MCF 10A (cell line): Measurements from ENCODE around the gene PCED1B. TPM values are rescaled to one million over a fixed set of nuclear protein-coding genes. Genes with fewer than 3 reads are reported as not detected.
"Not testable (repeated sequence)": the region's sequence is repeated elsewhere in the genome, so short reads cannot be mapped to it uniquely, and the experiment has no call there.

Source experiments
- BruUV-seq: library from RNA; stranded (reverse); fragments of 400-500 nt; replicated peaks from 2 replicates; lab custom pipeline; 2021; lab: Mats Ljungman, UMichigan
- CTCF ChIA-PET: fragments of 300-600 bp; sonication (Branson Sonifier 250); formaldehyde crosslinking; extraction: SDS; loops from one replicate; lab custom pipeline; 2021; ENCODE audit warnings: antibody characterized with exemption, inconsistent platforms; lab: Yijun Ruan, JAX
- POLR2A ChIA-PET: fragments of 300-600, 350-650 bp; sonication (Branson Sonifier 250); formaldehyde crosslinking; extraction: SDS; loops from one replicate; lab custom pipeline; 2020; ENCODE audit warnings: antibody characterized with exemption, inconsistent platforms; lab: Yijun Ruan, JAX
- DNase-seq: peaks from one replicate; pipeline ENCODE4 v3.0.0-alpha.2; 2018; ENCODE audit not compliant: unreplicated experiment
- H3K27ac Mint-ChIP-seq: one replicate; pipeline ENCODE4 v1.8.0; 2022; ENCODE audit warnings: mild to moderate bottlenecking, low read depth, mixed read lengths; ENCODE audit not compliant: unreplicated experiment
- H3K27me3 Mint-ChIP-seq: one replicate; pipeline ENCODE4 v1.8.0; 2022; ENCODE audit warnings: mixed read lengths; ENCODE audit not compliant: insufficient read depth, unreplicated experiment
- H3K36me3 Mint-ChIP-seq: one replicate; pipeline ENCODE4 v1.8.0; 2022; ENCODE audit warnings: mild to moderate bottlenecking, moderate library complexity, mixed read lengths; ENCODE audit not compliant: insufficient read depth, unreplicated experiment
- H3K4me1 Mint-ChIP-seq: one replicate; pipeline ENCODE4 v1.8.0; 2022; ENCODE audit warnings: mixed read lengths; ENCODE audit not compliant: insufficient read depth, unreplicated experiment
- H3K4me3 Mint-ChIP-seq: one replicate; pipeline ENCODE4 v1.8.0; 2022; ENCODE audit warnings: mild to moderate bottlenecking, moderate library complexity, mixed read lengths; ENCODE audit not compliant: unreplicated experiment
- H3K9me3 Mint-ChIP-seq: one replicate; pipeline ENCODE4 v1.8.0; 2022; ENCODE audit warnings: mixed read lengths; ENCODE audit not compliant: unreplicated experiment
- CTCF ChIP-seq: fragments of 200-600 bp; IDR thresholded peaks from one replicate; pipeline ENCODE4 v1.8.0; 2022; ENCODE audit warnings: antibody characterized with exemption, mild to moderate bottlenecking; ENCODE audit not compliant: unreplicated experiment
- intact Hi-C: fragments of 100-400 bp; cut with micrococcal nuclease; formaldehyde crosslinking; loops from 2 replicates; pipeline ENCODE4 v1.14.1; 2022
- total RNA-seq: library from RNA; stranded (reverse); gene quantifications from 2 replicates; pipeline ENCODE4 v1.2.3, GENCODE V29; 2022

The PCED1B gene
- total RNA-seq, 1 experiment from 2014 or later: 9.6 TPM

DNA sequence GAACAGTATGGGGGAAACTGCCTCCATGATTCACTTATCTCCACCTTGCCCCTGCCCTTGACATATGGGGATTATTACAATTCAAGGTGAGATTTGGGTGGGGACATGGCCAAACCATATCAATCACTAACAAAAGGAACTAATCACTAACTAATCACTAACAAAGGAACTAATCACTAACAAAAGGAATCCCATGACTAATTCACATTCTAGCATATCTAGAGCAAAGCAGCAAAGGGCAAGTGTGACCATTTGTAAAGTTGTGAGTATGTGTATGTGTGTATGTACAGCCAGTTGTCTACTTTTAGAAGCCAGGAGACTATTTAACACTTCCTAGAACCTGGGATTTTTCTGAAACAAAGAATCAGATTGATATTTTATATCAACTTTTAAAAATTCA, 30.9 kb upstream of the PCED1B start:
- H3K27ac Mint-ChIP-seq: no peak overlapping the region
- DNase-seq: no peak
- POLR2A ChIA-PET: interaction anchor here (0.9 kb wide), 1 partner anchor 15 kb away, joined by 3 read pairs; no protein-coding TSS in a partner anchor
- no peaks in the 10 kb centered on the region for H3K27me3 Mint-ChIP-seq
- H3K36me3 Mint-ChIP-seq: no peaks in the 10 kb centered on the region
- H3K4me3 Mint-ChIP-seq: no peak overlapping the region
- CTCF ChIA-PET: no interaction called here
- intact Hi-C loops: no loop called here
- H3K9me3 Mint-ChIP-seq: peaks cover 16% of the 10 kb centered on the region
- TF ChIP-seq CTCF: no peak
- H3K4me1 Mint-ChIP-seq: no peaks in the 10 kb centered on the region
- BruUV-seq: no TSS peak

- CTCF ChIA-PET: interaction anchor here (0.6 to 1.2 kb wide), 3 partner anchors 19 to 440 kb away, joined by 3 to 6 read pairs (median 3); no protein-coding TSS in a partner anchor
- H3K36me3 Mint-ChIP-seq, POLR2A ChIA-PET, H3K27ac Mint-ChIP-seq, intact Hi-C loops, H3K27me3 Mint-ChIP-seq, H3K4me1 Mint-ChIP-seq, BruUV-seq, H3K4me3 Mint-ChIP-seq, DNase-seq: not testable (repeated sequence)
- peaks cover 16% of the 10 kb centered on the region for H3K9me3 Mint-ChIP-seq
Measured at GRCh38 chr12:47051291-47051690, 28.1 kb upstream of the PCED1B start.

DNA sequence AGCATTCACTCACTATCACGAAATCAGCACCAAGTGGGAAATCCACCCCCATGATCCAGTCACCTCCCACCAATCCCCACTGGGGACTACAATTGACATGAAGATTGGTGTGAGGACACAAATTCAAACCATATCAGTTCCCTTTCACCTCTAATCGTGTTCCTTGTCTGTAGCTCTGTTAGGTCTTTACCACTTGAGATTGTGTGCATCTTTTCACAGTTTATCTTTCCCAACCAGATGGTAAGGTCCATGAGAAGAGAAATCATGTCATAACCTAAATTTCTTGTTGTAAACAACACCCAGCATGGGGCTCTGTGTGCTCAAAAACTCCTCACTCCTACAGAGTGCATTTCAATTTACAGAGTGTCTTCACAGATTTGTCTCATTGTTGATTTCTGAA, 27.1 kb upstream of the PCED1B start:
- ChIA-PET POLR2A (interaction anchor here (0.6 kb wide), 1 partner anchor 858 kb away, joined by 3 read pairs; no protein-coding TSS in a partner anchor), CTCF (interaction anchor here (1.0 to 1.2 kb wide), 2 partner anchors 19 to 20 kb away, joined by 3 to 6 read pairs; no protein-coding TSS in a partner anchor)

GRCh38 chr12:47053961-47054360, 25.5 kb upstream of the PCED1B start:
- Mint-ChIP-seq H3K9me3 (peaks cover 16% of the 10 kb centered on the region), H3K4me3 (no peak overlapping the region), H3K36me3 (no peaks in the 10 kb centered on the region), H3K27me3 (no peaks in the 10 kb centered on the region), H3K27ac (no peak overlapping the region), H3K4me1 (no peaks in the 10 kb centered on the region)
- intact Hi-C loops: no loop called here
- ChIA-PET POLR2A (interaction anchor here (1.1 to 1.2 kb wide), 2 partner anchors 13 to 15 kb away, joined by 3 read pairs; no protein-coding TSS in a partner anchor), CTCF (interaction anchor here (0.7 to 2.7 kb wide), 3 partner anchors 16 to 1904 kb away, joined by 3 to 19 read pairs (median 4); no protein-coding TSS in a partner anchor)
- no peak for TF ChIP-seq CTCF
- BruUV-seq: no TSS peak
- no peak for DNase-seq

More for the DNA sequence above, 27.1 kb upstream of the PCED1B start:
- BruUV-seq: no TSS peak
- peaks cover 16% of the 10 kb centered on the region for H3K9me3 Mint-ChIP-seq
- H3K36me3 Mint-ChIP-seq: no peaks in the 10 kb centered on the region
- intact Hi-C loops: no loop called here
- no peak overlapping the region for H3K4me3 Mint-ChIP-seq
- H3K27me3 Mint-ChIP-seq: no peaks in the 10 kb centered on the region
- no peaks in the 10 kb centered on the region for H3K4me1 Mint-ChIP-seq
- DNase-seq: no peak
- TF ChIP-seq CTCF: no peak
- no peak overlapping the region for H3K27ac Mint-ChIP-seq
